Stimulated activated CD4-positive, alpha-beta T cell treated with anti-CD3 and anti-CD28 coated beads, TNF-alpha, amount 100 ng/mL, for 48 hours (primary cell): Measurements from ENCODE around the gene LDLRAD2.
"Not testable (repeated sequence)": the region's sequence is repeated elsewhere in the genome, so short reads cannot be mapped to it uniquely, and the experiment has no call there.

ENCODE experiments used
- DNase-seq, 3 donors: peaks; one replicate each; pipeline ENCODE4 v3.0.0-alpha.2; 2020; ENCODE audit warnings: low read depth in 3 of 3

LDLRAD2 gene

GRCh38 chr1:21823980-21824702 is 12.1 kb downstream of the LDLRAD2 start:
- no peak for DNase-seq

DNA sequence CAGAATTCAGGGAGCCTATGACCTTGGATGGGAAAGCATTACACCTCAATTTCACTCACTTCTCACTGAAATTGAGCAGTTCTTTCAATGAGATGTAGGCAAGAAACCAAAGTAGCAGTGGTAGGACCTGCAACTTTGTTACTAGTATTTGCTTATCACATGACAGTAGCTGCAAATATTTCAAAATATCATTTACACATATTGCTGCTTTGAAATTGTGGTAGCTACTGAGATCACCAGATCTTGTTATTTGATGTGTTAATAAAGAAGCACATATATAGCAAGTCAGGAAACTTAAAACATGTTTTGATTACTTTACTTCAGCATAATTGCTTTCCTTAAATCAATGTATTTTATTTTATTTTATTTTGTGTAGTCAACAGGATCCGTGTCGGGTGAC is 12.9 kb downstream of the LDLRAD2 start:
- DNase-seq: no peak

DNA sequence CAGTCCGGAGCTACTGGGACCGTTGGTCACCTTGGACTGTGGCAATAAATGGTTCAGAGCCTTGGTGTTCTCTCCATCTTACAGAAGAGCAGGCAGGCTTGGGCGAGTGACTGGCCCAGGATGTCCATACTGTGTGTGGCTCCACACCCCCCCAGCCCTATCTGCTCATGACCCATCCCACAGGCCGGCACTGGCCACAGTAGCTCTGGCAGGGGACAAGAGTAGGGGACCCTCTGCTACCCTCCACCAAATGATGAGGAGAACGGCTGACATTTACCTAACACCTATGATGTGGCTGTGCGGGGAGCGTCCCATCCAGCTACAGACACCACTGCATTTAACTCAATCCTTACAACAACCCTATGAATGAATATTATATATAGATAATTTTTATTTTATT is 13.3 kb downstream of the LDLRAD2 start:
- DNase-seq: no peak

- DNase-seq: not testable (repeated sequence)
Observed at GRCh38 chr1:21826694-21827093, 14.6 kb downstream of the LDLRAD2 start.

DNA sequence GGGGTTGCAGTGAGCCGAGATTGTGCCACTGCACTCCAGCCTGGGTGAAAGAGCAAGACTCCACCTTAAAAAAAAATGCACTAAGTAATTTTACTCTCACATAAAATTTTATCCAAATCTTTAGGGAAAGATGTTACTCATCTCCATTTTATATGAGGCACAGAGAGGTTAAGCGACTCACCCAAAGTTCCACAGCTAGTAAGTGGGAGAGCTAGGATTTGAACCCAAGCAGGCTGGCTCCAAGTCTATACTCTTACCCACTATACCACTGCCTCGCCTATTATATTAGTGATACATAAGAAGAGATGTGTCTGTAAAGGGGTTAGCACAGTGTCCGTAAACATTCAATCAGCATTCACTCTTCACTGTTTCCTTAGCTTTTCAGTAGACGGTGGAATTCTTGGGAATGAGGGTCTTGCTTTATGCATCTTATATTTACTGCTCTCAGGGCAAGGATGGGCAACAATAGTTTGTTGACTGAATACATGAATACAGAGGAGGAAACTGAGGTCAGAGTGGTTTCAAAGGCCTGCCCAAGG is 15.1 kb downstream of the LDLRAD2 start:
- no peak for DNase-seq

- no peak for DNase-seq
Observed at GRCh38 chr1:21828075-21828474, 16.0 kb downstream of the LDLRAD2 start.

- no peak for DNase-seq
Observed at GRCh38 chr1:21828506-21829210, 16.6 kb downstream of the LDLRAD2 start.

DNA sequence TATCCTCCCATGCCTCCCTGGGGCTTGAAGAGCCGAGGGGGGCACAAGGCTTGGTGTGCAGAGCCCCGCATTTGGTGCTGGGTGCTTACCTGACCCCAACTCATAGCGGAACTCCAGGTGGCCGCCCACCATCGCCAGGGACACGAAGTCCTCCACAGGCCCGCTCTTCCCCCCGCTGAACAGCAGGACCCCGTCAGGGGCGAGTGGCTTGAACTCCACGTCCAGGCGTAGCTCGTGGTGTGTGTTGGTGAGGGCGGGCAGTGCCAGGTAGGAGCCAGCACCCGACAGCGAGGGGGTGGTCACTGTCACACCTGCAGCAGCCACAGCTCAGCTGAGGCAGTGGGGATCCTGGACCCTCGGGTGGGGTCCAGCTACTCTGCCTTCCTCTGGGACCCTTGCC is 17.2 kb downstream of the LDLRAD2 start:
- no peak for DNase-seq

DNA sequence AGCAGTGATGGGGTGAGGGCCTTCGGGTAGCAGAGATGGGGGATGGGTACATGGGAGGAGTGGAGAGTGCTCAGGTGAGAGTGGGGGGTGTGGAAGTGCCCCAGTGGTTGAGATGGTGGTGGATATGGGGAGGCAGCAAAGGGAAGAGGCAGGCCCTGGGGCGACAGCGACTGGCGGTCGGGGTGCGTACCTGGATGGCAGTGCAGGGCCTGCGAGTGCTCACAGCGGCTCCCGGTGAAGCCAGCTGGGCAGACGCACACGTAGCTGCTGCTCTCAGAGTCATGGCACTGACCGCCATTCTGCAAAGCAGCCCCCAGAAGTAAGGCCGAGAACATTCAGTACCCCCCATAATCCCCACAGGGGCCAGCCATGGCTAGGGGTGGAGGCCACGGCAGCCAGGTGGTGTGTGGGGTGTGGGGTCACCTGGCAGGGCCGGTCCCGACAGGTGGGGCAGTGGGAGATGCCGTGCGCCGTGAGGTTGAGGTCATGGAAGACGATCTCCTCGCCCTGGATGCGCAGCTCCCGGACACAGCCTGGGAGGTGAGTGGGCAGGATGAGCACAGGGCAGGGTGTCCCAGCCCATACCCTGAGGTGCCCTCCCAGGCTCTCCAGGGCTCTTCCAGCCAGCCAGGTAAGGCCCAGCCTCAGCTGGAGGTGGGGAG is 18.9 kb downstream of the LDLRAD2 start:
- DNase-seq: no peak

GRCh38 chr1:21831454-21831970 is 19.4 kb downstream of the LDLRAD2 start:
- DNase-seq: no peak

DNA sequence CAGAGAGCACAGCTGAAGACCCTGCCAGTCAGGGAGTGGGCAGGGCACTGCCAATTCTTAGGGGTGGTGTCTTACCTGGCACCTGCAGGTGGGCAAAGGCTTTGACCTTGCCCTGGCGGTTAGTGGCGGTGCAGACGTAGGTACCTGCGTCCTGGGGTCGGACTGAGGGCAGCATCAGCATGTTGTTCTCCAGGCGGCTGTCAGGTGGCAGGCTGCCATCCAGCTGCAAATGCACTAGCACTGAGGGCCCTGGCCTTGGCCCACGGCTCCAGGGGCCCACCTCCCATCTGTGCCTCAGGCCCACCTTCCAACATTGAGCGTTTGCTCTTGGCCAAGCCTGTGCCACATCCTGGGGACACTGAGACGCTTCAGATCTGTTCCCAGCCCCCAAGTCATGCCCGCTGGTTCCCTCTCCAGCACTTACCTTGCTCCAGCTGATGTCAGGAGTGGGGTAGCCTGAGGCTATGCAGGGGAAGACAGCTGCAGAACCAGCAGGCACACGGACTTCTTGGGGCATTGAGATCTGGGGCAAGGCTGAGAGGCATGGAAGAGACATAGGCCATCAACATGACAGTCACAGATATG is 21.4 kb downstream of the LDLRAD2 start:
- DNase-seq: no peak

DNA sequence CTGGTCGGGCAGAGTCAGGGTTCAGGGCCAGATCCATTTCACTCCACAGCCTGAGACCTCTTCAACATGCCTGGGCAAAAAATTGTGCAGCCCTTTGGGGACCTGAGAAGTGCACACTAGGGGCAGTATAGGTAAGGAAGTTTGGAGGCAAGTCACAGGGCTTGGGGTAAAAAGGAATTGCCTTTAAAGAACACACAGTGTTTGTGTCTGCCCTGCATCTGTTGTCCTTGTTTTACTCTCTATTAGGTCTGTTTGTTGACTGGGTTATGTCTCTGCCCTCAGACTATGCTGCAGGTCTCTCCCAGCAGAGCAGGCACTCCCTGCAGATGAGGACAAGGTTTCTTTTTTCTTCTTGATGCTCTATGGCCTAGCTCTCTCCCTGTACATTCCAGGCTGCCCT is 22.0 kb downstream of the LDLRAD2 start:
- no peak for DNase-seq

GRCh38 chr1:21834666-21835065 is 22.6 kb downstream of the LDLRAD2 start:
- DNase-seq: no peak

- DNase-seq: no peak
Observed at GRCh38 chr1:21836010-21836409, 23.9 kb downstream of the LDLRAD2 start.

DNA sequence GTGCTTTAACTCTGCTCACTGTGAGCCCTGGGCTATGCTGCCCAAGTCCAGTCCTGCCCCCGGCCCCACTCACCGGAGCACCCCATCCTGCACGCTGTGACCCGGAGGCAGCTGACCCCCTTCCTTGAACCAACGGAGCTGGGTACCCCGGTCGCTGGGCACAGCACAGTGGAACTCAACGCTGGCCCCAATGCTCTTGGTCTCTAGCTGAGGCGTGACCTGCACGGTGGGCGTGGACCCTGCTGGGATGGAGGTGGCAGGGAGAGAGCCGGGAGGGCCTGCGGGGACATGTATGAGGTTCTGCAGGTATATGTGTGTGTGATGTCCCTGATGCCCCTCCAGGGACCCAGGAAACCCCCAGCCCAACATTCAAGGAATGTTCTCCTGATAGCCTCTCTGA is 24.7 kb downstream of the LDLRAD2 start:
- no peak for DNase-seq

DNA sequence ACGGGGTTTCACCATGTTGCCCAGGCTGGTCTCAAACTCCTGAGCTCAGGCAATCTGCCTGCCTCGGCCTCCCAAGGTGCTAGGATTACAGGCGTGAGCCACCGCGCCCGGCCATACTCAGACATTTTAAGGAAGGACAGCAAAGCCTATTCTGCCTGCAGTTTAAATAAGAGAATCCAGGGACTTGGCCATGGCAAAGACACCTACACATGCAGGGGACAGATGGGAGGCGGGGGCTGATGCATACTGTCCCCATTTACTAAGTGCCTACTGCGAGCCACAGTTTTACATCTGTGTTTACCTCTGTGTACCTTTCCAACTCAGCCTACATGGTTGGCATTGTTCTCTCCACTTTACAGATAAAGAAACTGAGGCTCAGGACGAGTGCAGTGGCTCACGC is 25.4 kb downstream of the LDLRAD2 start:
- DNase-seq: no peak

- DNase-seq: no peak
Observed at GRCh38 chr1:21838359-21839157, 26.5 kb downstream of the LDLRAD2 start.

DNA sequence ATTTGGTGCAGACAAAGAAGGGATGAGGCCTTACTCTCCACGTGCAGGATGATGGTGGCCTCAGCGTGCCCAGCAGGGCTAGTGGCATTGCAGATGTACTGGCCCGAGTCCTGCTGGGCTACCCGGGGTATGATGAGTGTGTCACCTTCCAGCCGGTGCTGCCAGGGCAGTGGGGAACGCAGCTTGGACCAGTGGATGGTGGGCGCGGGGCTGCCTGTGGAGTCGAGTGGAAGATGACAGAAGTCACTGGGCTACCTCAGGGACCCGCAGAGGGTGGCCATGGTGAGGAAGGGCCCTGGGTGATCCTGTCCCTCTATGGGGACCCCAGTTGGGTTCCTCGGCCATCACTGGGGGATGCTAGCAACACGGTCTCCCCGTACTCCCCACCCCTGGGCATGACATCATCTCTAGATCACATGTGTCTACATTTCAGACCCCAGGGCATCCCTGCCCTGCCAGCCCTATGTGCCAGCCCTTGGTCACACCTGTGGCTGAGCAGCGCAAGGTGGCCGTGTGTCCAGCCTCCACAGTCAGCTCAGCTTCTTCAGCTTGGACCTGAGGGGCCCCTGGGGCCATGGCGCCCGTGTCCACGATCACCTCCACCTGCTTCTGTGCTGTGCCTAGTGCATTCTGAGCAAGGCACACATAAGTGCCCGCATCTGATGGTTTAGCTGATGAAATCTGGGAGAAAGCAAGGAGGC is 27.4 kb downstream of the LDLRAD2 start:
- no peak for DNase-seq

GRCh38 chr1:21840981-21841380 is 28.9 kb downstream of the LDLRAD2 start:
- no peak for DNase-seq

GRCh38 chr1:21841852-21842466 is 29.9 kb downstream of the LDLRAD2 start:
- no peak for DNase-seq
